Measurements from ENCODE around the gene DNAJB13.

DNAJB13 gene

GRCh38 chr11:73995247-73995646 is 44.4 kb downstream of the DNAJB13 start:
- no peak overlapping the region for H4K8ac ChIP-seq (ENCODE audit: low read depth, low read length)
- H2BK120ac ChIP-seq (ENCODE audit: insufficient read depth, low read length, poor library complexity): no peak overlapping the region
- no peaks in the 10 kb centered on the region for H3K79me1 ChIP-seq (ENCODE audit: low read length)
- no peak overlapping the region for H2AFZ ChIP-seq (ENCODE audit: insufficient read depth, low read length, poor library complexity)
- no peak overlapping the region for H3K14ac ChIP-seq (ENCODE audit: low read length)
- no CpG with 5 or more reads among the region's 2 CpGs for WGBS (ENCODE audit: extremely low coverage, insufficient coverage, insufficient read length)
- no peak for DNase-seq
- H3K36me3 ChIP-seq (ENCODE audit: control insufficient read depth in 1 of 2, insufficient read depth in 2 of 2, low read length in 2 of 2): no peaks in the 10 kb centered on the region
- no peak overlapping the region for H3K4ac ChIP-seq (ENCODE audit: low read depth, low read length)
- no peak overlapping the region for H2BK5ac ChIP-seq (ENCODE audit: low read depth, low read length, poor library complexity)
- H3K18ac ChIP-seq (ENCODE audit: low read length): no peak overlapping the region
- H4K91ac ChIP-seq (ENCODE audit: low read depth, low read length): no peak overlapping the region
- H3K23ac ChIP-seq (ENCODE audit: low read length): no peak overlapping the region
- H3K4me1 ChIP-seq (ENCODE audit: control insufficient read depth in 1 of 2, insufficient read depth in 2 of 2, low read length in 2 of 2): no peaks in the 10 kb centered on the region
- no peak overlapping the region for H3K4me2 ChIP-seq (ENCODE audit: low read length)
- H3K9ac ChIP-seq (ENCODE audit: low read length): no peak overlapping the region
- H3K4me3 ChIP-seq (ENCODE audit: low read depth, low read length): no peak overlapping the region
- no peaks in the 10 kb centered on the region for H3K9me3 ChIP-seq (ENCODE audit: insufficient read depth, low read depth, low read length)
- H3K27me3 ChIP-seq (ENCODE audit: insufficient read depth, low read length): no peaks in the 10 kb centered on the region
- no peak overlapping the region for H4K12ac ChIP-seq (ENCODE audit: low read depth, low read length)
- no peaks in the 10 kb centered on the region for H3K79me2 ChIP-seq (ENCODE audit: control insufficient read depth, insufficient read depth, low read length, poor library complexity)
- no peak overlapping the region for H2AK5ac ChIP-seq (ENCODE audit: low read length)
- H2BK12ac ChIP-seq (ENCODE audit: low read length): no peak overlapping the region
- no peak overlapping the region for H3K27ac ChIP-seq (ENCODE audit: low read depth, low read length)

GRCh38 chr11:73995731-73996130 is 44.9 kb downstream of the DNAJB13 start:
- no CpG with 5 or more reads among the region's 2 CpGs for WGBS (ENCODE audit: extremely low coverage, insufficient coverage, insufficient read length)
- H3K79me1 ChIP-seq (ENCODE audit: low read length): no peaks in the 10 kb centered on the region
- no peak overlapping the region for H3K23ac ChIP-seq (ENCODE audit: low read length)
- no peak overlapping the region for H2AK5ac ChIP-seq (ENCODE audit: low read length)
- no peak overlapping the region for H3K18ac ChIP-seq (ENCODE audit: low read length)
- H3K4me3 ChIP-seq (ENCODE audit: low read depth, low read length): no peak overlapping the region
- H3K4me2 ChIP-seq (ENCODE audit: low read length): no peak overlapping the region
- no peaks in the 10 kb centered on the region for H3K27me3 ChIP-seq (ENCODE audit: insufficient read depth, low read length)
- no peak overlapping the region for H3K4ac ChIP-seq (ENCODE audit: low read depth, low read length)
- no peak for DNase-seq
- peaks cover 0 to under 1% of the 10 kb centered on the region in 2 experiments for H3K36me3 ChIP-seq (ENCODE audit: control insufficient read depth in 1 of 2, insufficient read depth in 2 of 2, low read length in 2 of 2)
- H3K79me2 ChIP-seq (ENCODE audit: control insufficient read depth, insufficient read depth, low read length, poor library complexity): no peaks in the 10 kb centered on the region
- H2AFZ ChIP-seq (ENCODE audit: insufficient read depth, low read length, poor library complexity): no peak overlapping the region
- no peak overlapping the region for H3K14ac ChIP-seq (ENCODE audit: low read length)
- H4K91ac ChIP-seq (ENCODE audit: low read depth, low read length): no peak overlapping the region
- no peaks in the 10 kb centered on the region for H3K4me1 ChIP-seq (ENCODE audit: control insufficient read depth in 1 of 2, insufficient read depth in 2 of 2, low read length in 2 of 2)
- H3K27ac ChIP-seq (ENCODE audit: low read depth, low read length): no peak overlapping the region
- no peak overlapping the region for H2BK120ac ChIP-seq (ENCODE audit: insufficient read depth, low read length, poor library complexity)
- H4K8ac ChIP-seq (ENCODE audit: low read depth, low read length): no peak overlapping the region
- no peak overlapping the region for H2BK5ac ChIP-seq (ENCODE audit: low read depth, low read length, poor library complexity)
- H3K9me3 ChIP-seq (ENCODE audit: insufficient read depth, low read depth, low read length): no peaks in the 10 kb centered on the region
- no peak overlapping the region for H3K9ac ChIP-seq (ENCODE audit: low read length)
- no peak overlapping the region for H4K12ac ChIP-seq (ENCODE audit: low read depth, low read length)
- H2BK12ac ChIP-seq (ENCODE audit: low read length): no peak overlapping the region

- H4K8ac ChIP-seq (ENCODE audit: low read depth, low read length): no peak overlapping the region
- whole genome bisulfite sequencing (ENCODE audit: extremely low coverage, insufficient coverage, insufficient read length): no CpG with 5 or more reads among the region's 4 CpGs
These were observed 45.4 kb downstream of the DNAJB13 start for GRCh38 chr11:73996161-73996747.

GRCh38 chr11:73997120-73997770 is 46.4 kb downstream of the DNAJB13 start:
- H4K8ac ChIP-seq (ENCODE audit: low read depth, low read length): no peak overlapping the region
- H3K27me3 ChIP-seq (ENCODE audit: insufficient read depth, low read length): no peaks in the 10 kb centered on the region
- H3K14ac ChIP-seq (ENCODE audit: low read length): no peak overlapping the region
- no peak overlapping the region for H2AFZ ChIP-seq (ENCODE audit: insufficient read depth, low read length, poor library complexity)
- H3K79me1 ChIP-seq (ENCODE audit: low read length): no peaks in the 10 kb centered on the region
- H3K4ac ChIP-seq (ENCODE audit: low read depth, low read length): no peak overlapping the region
- no peak overlapping the region for H4K12ac ChIP-seq (ENCODE audit: low read depth, low read length)
- no peak overlapping the region for H3K18ac ChIP-seq (ENCODE audit: low read length)
- DNase-seq: no peak
- H3K4me1 ChIP-seq (ENCODE audit: control insufficient read depth in 1 of 2, insufficient read depth in 2 of 2, low read length in 2 of 2): no peaks in the 10 kb centered on the region
- peaks cover 0 to 3% of the 10 kb centered on the region in 2 experiments for H3K36me3 ChIP-seq (ENCODE audit: control insufficient read depth in 1 of 2, insufficient read depth in 2 of 2, low read length in 2 of 2)
- H3K4me3 ChIP-seq (ENCODE audit: low read depth, low read length): no peak overlapping the region
- no peak overlapping the region for H3K27ac ChIP-seq (ENCODE audit: low read depth, low read length)
- peaks cover 2% of the 10 kb centered on the region for H3K9me3 ChIP-seq (ENCODE audit: insufficient read depth, low read depth, low read length)
- H3K4me2 ChIP-seq (ENCODE audit: low read length): no peak overlapping the region
- no peak overlapping the region for H3K23ac ChIP-seq (ENCODE audit: low read length)
- H3K9ac ChIP-seq (ENCODE audit: low read length): no peak overlapping the region
- no peak overlapping the region for H4K91ac ChIP-seq (ENCODE audit: low read depth, low read length)
- H2BK120ac ChIP-seq (ENCODE audit: insufficient read depth, low read length, poor library complexity): no peak overlapping the region
- H2BK5ac ChIP-seq (ENCODE audit: low read depth, low read length, poor library complexity): no peak overlapping the region
- no peak overlapping the region for H2AK5ac ChIP-seq (ENCODE audit: low read length)
- no peak overlapping the region for H2BK12ac ChIP-seq (ENCODE audit: low read length)
- no CpG with 5 or more reads among the region's 6 CpGs for WGBS (ENCODE audit: extremely low coverage, insufficient coverage, insufficient read length)
- H3K79me2 ChIP-seq (ENCODE audit: control insufficient read depth, insufficient read depth, low read length, poor library complexity): no peaks in the 10 kb centered on the region

More at GRCh38 chr11:73996161-73996747, 45.4 kb downstream of the DNAJB13 start:
- Histone ChIP-seq H2AFZ (ENCODE audit: insufficient read depth, low read length, poor library complexity) (no peak overlapping the region), H4K91ac (ENCODE audit: low read depth, low read length) (no peak overlapping the region), H3K14ac (ENCODE audit: low read length) (no peak overlapping the region), H3K9me3 (ENCODE audit: insufficient read depth, low read depth, low read length) (no peaks in the 10 kb centered on the region), H3K36me3 (ENCODE audit: control insufficient read depth in 1 of 2, insufficient read depth in 2 of 2, low read length in 2 of 2) (peaks cover 0 to 3% of the 10 kb centered on the region in 2 experiments), H3K9ac (ENCODE audit: low read length) (no peak overlapping the region), H3K18ac (ENCODE audit: low read length) (no peak overlapping the region), H2BK120ac (ENCODE audit: insufficient read depth, low read length, poor library complexity) (no peak overlapping the region), H3K4me2 (ENCODE audit: low read length) (no peak overlapping the region), H3K4me3 (ENCODE audit: low read depth, low read length) (no peak overlapping the region), H3K79me2 (ENCODE audit: control insufficient read depth, insufficient read depth, low read length, poor library complexity) (no peaks in the 10 kb centered on the region), H3K23ac (ENCODE audit: low read length) (no peak overlapping the region), H2AK5ac (ENCODE audit: low read length) (no peak overlapping the region), H4K12ac (ENCODE audit: low read depth, low read length) (no peak overlapping the region), H3K27me3 (ENCODE audit: insufficient read depth, low read length) (no peaks in the 10 kb centered on the region), H3K4ac (ENCODE audit: low read depth, low read length) (no peak overlapping the region), H2BK5ac (ENCODE audit: low read depth, low read length, poor library complexity) (no peak overlapping the region), H3K4me1 (ENCODE audit: control insufficient read depth in 1 of 2, insufficient read depth in 2 of 2, low read length in 2 of 2) (no peaks in the 10 kb centered on the region), H3K79me1 (ENCODE audit: low read length) (no peaks in the 10 kb centered on the region), H2BK12ac (ENCODE audit: low read length) (no peak overlapping the region), H3K27ac (ENCODE audit: low read depth, low read length) (no peak overlapping the region)
- DNase-seq: no peak

Measured in trophoblast cell (in vitro differentiated cells and primary cell).